ENCODE results near the gene SEC24D. TPM values are rescaled to one million over a fixed set of nuclear protein-coding genes. Genes with fewer than 3 reads are reported as not detected.
A peak's percentile ranks its signal among the peaks of the same experiment; 100 is the strongest.
"Not testable (repeated sequence)": the region's sequence is repeated elsewhere in the genome, so short reads cannot be mapped to it uniquely, and the experiment has no call there.

The SEC24D gene
- total RNA-seq, 6 donors from 2014 or later = 33.5 to 86.7 (median 50.3) TPM

DNA sequence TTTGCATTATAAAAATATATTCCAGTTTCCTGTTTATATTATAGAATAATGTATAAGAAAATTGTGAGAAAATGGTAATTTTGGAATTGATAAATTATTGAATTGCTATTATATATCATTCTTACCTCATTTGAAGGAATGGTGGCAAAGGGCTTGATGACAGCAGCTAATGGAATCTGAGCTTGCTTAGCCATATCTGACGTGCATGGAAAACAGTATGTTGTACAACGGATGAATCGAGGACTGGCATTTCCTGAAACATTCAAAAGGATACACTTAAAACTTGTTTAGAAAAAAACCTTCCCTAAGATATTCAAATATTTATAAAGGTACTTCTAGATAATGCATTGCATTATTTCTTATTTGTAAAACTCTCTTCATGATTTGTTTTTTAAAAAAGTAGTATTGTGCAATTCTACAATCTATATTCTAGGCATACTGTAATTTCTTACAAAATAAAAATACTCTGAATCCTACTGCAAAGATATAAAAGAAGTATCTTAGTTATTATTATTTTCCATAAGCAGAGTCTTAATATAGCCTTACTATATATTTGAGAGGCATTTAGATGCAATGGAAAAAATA lies 38.3 kb downstream of the SEC24D start:
- ATAC-seq (ENCODE audit: low FRiP score in 2 of 2) (no peak), DNase-seq (no peak)
- Histone ChIP-seq H3K9me3 (no peaks in the 10 kb centered on the region), H3K27me3 (no peaks in the 10 kb centered on the region), H3K36me3 (peaks cover 25 to 80% (median 45%) of the 10 kb centered on the region in 4 donors), H3K27ac (no peak overlapping the region), H3K4me3 (no peak overlapping the region), H3K4me1 (no peaks in the 10 kb centered on the region)
- no peak for TF ChIP-seq POLR2A (IDR thresholded peaks at IDR 0.05)
- TF ChIP-seq, protein P1, sequence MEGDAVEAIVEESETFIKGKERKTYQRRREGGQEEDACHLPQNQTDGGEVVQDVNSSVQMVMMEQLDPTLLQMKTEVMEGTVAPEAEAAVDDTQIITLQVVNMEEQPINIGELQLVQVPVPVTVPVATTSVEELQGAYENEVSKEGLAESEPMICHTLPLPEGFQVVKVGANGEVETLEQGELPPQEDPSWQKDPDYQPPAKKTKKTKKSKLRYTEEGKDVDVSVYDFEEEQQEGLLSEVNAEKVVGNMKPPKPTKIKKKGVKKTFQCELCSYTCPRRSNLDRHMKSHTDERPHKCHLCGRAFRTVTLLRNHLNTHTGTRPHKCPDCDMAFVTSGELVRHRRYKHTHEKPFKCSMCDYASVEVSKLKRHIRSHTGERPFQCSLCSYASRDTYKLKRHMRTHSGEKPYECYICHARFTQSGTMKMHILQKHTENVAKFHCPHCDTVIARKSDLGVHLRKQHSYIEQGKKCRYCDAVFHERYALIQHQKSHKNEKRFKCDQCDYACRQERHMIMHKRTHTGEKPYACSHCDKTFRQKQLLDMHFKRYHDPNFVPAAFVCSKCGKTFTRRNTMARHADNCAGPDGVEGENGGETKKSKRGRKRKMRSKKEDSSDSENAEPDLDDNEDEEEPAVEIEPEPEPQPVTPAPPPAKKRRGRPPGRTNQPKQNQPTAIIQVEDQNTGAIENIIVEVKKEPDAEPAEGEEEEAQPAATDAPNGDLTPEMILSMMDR (IDR thresholded peaks at IDR 0.05) = no peak
- no peak for TF ChIP-seq EP300 (IDR thresholded peaks at IDR 0.05)
- no peak for TF ChIP-seq POLR2AphosphoS5 (IDR thresholded peaks at IDR 0.05)
- 73 to 83% methylated on average over 3 of the region's 3 CpGs for WGBS, 2 donors

DNA sequence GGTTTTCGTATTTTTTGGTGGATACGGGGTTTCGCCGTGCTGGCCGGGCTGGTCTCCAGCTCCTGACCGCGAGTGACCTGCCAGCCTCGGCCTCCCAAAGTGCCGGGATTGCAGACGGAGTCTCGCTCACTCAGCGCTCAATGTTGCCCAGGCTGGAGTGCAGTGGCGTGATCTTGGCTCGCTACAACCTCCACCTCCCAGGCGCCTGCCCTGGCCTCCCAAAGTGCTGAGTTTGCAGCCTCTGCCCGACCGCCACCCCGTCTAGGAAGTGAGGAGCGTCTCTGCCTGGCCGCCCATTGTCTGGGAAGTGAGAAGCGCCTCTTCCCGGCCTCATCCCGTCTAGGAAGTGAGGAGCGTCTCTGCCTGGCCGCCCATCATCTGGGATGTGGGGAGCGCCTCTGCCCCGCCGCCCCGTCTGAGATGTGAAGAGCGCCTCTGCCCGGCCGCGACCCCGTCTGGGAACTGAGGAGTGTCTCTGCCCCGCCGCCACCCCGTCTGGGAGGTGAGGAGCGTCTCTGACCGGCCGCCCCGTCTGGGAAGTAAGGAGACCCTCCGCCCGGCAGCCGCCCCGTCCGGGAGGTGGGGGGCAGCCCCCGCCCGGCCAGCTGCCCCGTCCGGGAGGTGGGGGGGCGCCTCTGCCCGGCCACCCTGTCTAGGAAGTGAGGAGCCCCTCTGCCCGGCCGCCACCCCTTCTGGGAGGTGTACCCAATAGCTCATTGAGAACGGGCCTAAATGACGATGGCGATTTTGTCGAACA lies 44.1 kb downstream of the SEC24D start:
- H3K9me3 ChIP-seq; H3K27ac ChIP-seq; H3K4me1 ChIP-seq; H3K27me3 ChIP-seq; ATAC-seq (ENCODE audit: low FRiP score in 2 of 2); H3K4me3 ChIP-seq: not testable (repeated sequence)
- H3K36me3 ChIP-seq = peaks cover 4 to 39% (median 15%) of the 10 kb centered on the region in 4 donors
- peak in 1 of 2 donors; percentile 69 for DNase-seq
- WGBS, 2 donors = 87 to 91% methylated on average over 35 to 44 of the region's 58 CpGs

DNA sequence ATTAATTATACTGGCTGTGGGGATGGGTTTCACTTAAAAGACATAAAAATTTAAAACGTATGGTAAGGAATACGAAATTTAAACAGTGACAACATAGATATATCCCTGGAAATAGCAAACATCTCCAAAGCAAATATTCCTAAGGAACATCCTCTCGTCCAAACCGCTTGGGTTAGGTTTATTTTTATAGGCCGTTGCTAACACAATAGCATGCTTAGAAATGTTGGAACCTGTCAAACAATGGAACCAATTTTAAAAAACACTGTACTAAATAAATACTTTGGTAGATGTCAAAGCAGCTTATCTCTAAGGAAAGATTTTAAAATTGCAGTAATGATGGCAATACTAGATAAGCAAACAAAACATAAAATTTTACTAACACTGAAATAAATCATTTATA lies 45.4 kb downstream of the SEC24D start:
- no peaks in the 10 kb centered on the region for H3K4me1 ChIP-seq
- no peak overlapping the region for H3K27ac ChIP-seq
- no peak overlapping the region for H3K4me3 ChIP-seq
- H3K9me3 ChIP-seq = no peaks in the 10 kb centered on the region
- DNase-seq (no peak), ATAC-seq (ENCODE audit: low FRiP score in 2 of 2) (no peak)
- WGBS, 2 donors = 59 to 65% methylated on average over 5 of the region's 5 CpGs
- H3K27me3 ChIP-seq = no peaks in the 10 kb centered on the region
- peaks cover 0 to 25% (median 5%) of the 10 kb centered on the region in 4 donors for H3K36me3 ChIP-seq
- TF ChIP-seq POLR2A (IDR thresholded peaks at IDR 0.05) (no peak), EP300 (IDR thresholded peaks at IDR 0.05) (no peak)

DNA sequence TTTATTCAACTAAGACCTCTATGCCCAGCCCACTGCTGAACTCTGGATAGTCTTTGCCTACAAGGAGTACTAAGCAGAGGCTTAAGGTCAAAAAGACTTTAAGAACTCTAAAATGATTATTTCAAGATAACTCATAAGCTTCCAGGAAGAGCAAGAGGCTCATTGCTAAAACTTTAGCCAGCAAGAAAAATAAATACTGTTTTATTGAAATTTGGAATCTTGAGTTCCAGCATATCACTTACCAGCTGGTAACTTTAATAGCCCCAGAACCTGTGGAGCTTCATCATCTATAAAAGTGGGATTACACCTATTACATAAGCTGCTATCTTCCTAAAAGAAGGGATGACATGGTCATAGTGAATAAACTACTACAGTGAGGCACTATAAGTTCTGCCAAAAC lies 47.0 kb downstream of the SEC24D start:
- no peak overlapping the region for H3K27ac ChIP-seq
- no peak for DNase-seq
- TF ChIP-seq POLR2AphosphoS5 (IDR thresholded peaks at IDR 0.05) (no peak), POLR2A (IDR thresholded peaks at IDR 0.05) (no peak), EP300 (IDR thresholded peaks at IDR 0.05) (no peak)
- TF ChIP-seq, protein P1 (IDR thresholded peaks at IDR 0.05) = no peak
- H3K4me1 ChIP-seq = no peaks in the 10 kb centered on the region
- ATAC-seq (ENCODE audit: low FRiP score in 2 of 2) = no peak
- H3K9me3 ChIP-seq = no peaks in the 10 kb centered on the region
- no peaks in the 10 kb centered on the region for H3K27me3 ChIP-seq
- no peak overlapping the region for H3K4me3 ChIP-seq
- H3K36me3 ChIP-seq = peaks cover 0 to 9% (median 3%) of the 10 kb centered on the region in 4 donors

DNA sequence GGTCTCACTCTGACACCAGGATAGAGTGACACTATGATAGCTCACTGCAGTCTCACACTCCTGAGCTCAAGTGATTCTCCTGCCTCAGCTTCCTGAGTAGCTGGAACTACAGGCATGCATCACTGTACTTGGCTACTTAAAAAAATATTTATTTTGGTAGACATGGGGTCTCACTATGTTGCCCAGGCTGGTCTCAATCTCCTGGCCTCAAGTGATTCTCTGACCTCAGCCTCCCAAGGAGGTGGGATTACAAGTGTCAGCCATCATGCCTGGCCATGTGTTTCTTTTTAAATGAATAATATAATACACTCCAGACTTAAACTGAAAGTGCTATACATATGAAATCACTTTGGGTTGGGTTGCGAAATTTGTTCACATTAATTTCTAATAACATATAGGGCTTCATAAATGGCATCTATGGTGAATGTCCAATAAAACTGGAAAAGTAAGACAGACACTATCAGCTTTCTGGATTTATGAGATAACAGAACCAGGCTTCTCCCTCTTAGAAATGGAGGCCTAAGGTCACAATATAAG lies 48.0 kb downstream of the SEC24D start:
- H3K9me3 ChIP-seq = no peaks in the 10 kb centered on the region
- DNase-seq = no peak
- 100% methylated on average over 1 of the region's 1 CpG for WGBS, 2 donors
- H3K27me3 ChIP-seq = no peaks in the 10 kb centered on the region
- no peak overlapping the region for H3K27ac ChIP-seq
- H3K4me3 ChIP-seq = no peak overlapping the region
- H3K4me1 ChIP-seq = no peaks in the 10 kb centered on the region
- no peak for ATAC-seq (ENCODE audit: low FRiP score in 2 of 2)
- TF ChIP-seq, protein P1 (IDR thresholded peaks at IDR 0.05) = no peak
- TF ChIP-seq POLR2A (IDR thresholded peaks at IDR 0.05) (no peak), POLR2AphosphoS5 (IDR thresholded peaks at IDR 0.05) (no peak), EP300 (IDR thresholded peaks at IDR 0.05) (no peak)
- peaks cover 0 to 12% (median 5%) of the 10 kb centered on the region in 4 donors for H3K36me3 ChIP-seq
